Stimulated activated CD8-positive, alpha-beta memory T cell treated with anti-CD3 and anti-CD28 coated beads, Interleukin-2, amount 100 ng/mL, for 1 hour (primary cell): ENCODE data around the gene PPDPF.

Source experiments
- DNase-seq, 2 donors: peaks; one replicate each; pipeline ENCODE4 v3.0.0-alpha.2; 2020; ENCODE audit warnings: low read depth in 2 of 2

PPDPF gene

DNA sequence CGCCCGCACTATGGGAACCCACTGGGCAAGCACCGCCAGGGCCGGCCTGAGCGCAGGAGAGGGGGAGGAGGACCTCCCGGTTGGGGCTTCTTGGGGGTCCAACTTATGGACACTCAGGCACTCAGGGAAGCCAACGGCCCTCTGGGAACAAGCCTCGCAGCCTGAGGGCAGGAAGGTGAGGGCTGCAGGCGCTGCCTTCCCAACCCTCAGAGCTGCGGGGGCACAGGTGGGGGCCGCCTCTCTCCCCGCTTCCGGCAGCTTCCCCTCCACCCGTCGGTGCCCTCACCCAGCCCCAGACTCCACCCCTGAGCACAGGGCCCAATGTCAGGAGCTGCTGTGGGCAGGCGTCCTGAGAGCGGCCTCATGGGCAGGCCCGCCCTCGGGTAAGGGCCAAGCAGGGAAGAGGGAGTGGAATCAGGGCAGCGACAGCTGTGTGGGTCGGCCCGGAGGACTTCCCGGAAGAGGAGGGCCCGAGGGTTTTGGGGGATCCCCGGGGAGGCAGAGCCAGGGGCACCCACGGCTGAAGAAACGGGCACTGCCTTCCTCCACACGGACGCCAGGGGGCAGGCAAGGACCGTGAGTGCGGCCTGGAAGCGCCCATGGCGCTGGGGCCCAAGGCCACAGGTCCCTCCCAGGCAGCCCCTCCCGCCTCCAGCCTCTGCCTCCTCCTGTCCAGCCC, 17.1 kb downstream of the PPDPF start:
- DNase-seq, result peak; percentile 79 to 84

DNA sequence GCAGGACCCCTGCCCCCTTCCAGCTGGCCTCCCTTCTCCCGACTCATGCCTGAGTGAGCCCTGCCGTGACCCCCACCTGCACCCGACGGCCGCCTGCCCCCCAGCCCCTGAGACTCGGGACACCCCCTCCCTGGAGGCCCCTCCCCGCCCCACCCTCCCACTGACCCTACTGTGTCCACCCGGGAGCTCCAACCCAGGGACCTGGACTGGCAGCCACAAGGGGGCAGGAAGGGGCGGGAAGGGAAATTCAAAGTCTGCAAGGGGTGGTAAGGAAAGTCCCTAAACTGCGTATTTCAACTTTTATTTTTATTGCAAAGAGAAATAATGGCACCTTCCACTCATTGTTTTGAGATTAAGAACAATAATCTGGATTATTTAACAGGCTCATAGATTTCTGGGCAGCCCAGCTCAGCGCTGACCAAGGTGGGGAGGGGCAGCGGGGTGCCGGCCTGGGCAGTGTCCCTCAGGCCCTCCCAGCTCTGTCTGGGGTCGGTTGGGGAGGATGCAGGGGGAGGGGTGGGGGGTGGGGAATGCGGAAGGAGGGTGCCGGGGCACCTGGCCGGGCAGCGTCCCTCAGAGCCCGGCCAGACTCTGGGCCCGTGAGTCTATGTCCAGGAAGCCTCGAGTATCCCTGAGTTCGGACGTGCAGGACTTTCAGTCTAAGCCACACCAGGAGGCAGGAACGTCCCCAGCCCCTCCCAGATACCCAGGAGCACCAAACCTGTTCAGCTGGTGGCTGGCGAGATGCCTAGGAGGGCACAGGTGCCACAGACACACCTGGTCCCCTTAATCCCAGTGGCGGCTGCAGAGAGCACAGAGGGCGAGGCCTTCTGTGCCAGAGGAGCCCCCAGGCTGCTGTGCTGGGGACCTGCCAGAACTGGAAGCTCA, 17.9 kb downstream of the PPDPF start:
- no peak for DNase-seq

DNA sequence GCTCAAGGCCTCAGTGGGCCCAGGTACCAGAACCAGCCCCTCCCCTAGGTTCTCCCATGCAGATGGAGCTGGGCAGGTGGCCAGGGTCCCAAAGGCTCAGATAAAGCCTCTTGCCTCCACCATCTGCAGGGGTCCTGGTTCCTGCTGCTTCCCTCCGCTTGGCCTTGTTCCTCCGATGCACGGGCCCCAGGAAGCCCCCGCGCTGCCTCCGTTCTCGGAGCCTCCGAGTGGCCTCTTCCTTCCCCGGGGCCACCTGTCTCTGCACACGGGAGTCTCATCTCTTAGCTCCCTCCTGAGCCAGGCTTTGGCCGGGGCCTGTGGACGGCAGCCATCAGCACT, 18.5 kb downstream of the PPDPF start:
- no peak for DNase-seq

DNA sequence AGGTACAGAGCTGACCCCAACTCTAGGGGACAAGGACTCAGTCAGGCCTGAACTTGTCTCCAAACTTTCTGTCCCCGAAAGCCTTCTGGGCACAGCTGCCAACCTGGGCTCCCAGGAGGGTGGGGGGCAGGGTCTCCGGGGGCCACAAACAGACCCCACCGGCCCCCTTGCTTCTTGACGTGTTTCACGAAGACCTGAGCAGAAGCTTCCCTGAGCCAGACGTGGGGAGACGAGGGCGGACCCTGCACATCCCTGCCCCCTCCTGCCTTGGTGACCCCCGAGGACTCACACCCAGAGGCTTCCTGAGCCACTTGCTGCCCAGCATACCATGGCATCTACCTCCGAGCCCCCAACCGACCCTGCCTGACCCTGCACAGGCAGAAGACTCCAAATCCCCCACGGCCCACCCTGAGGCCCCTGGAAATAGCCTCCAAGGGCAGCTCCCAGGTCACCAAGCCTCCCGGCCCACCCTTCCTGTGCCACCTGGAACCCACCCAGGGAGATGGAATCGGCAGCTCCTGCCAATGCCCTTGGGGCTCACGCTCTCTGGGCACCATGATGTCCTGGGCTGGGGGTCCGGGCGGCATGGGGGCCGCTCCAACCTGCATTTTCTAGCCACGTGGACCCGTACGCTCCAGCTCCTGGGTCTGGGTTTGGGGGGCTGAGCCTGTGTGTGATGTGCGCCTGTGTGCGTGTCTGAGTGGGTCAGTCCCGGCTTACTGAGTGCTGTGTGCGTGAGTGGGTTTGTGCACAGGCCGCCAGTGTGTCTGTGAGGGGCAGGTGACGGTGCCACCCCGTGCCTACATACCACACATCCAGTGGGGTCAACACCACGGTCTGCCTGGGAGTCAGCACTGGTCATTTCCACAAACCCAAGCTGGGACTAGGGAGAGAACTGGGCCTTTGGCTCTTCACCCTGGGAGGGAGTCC, 19.1 kb downstream of the PPDPF start:
- DNase-seq, result no peak

DNA sequence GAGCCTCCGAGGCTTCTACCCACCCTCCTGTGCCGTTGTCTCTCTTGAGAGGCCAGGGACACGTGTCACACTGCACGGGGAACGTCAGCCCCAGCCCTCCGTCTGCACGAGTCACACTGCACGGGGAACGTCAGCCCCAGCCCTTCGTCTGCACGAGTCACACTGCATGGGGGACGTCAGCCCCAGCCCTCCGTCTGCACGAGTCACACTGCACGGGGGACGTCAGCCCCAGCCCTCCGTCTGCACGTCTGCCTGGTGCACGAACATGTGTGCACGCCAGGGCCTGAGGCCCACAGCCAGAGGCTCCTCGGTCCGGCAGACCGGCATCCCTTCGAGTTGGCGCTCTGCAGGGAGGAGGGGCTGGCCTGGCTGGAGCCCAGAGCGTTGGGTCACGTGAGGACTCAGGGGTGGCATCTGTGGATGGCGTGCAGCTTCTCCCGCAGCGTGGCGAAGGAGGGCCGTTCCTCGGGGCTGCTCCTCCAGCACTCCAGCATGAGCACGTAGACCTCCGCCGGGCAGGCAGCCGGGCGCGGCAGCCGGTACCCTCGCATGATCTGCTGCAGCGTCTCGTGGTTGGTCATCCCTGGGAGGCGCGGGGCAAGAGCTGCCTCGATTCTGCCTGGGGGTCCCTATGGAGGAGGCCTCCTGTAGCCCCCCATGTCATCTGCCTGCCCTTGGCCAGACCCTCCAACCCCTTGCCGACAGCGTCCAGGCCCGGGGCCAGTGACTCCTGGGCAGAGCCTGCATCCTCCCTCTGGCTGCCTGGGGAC, 20.0 kb downstream of the PPDPF start:
- DNase-seq, result no peak

GRCh38 chr20:63541371-63541770, 20.8 kb downstream of the PPDPF start:
- no peak for DNase-seq

- no peak for DNase-seq
Observed at GRCh38 chr20:63542031-63542559, 21.5 kb downstream of the PPDPF start.

DNA sequence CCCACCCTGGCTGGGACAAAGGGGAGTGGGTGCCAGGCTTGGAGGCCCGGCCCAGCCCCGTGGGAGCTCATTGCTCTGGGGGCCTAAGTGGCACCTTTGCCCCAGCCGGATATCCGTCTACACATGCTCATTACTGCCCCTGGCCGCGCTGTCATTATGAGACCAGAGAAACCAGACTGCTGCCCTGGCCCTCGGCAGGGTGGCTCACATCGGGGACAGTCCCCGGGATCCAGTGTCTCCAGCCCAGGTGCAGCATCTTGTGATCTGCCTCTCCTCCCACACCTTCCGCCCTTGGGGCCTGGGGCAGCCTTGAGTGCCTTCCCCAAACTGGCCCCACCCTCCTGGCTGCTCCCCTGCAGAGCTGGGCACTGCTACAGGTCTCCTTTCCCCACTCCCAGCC, 22.1 kb downstream of the PPDPF start:
- DNase-seq, result no peak

- DNase-seq, result no peak
Observed at GRCh38 chr20:63543131-63543530, 22.6 kb downstream of the PPDPF start.

GRCh38 chr20:63543733-63544132, 23.2 kb downstream of the PPDPF start:
- no peak for DNase-seq

DNA sequence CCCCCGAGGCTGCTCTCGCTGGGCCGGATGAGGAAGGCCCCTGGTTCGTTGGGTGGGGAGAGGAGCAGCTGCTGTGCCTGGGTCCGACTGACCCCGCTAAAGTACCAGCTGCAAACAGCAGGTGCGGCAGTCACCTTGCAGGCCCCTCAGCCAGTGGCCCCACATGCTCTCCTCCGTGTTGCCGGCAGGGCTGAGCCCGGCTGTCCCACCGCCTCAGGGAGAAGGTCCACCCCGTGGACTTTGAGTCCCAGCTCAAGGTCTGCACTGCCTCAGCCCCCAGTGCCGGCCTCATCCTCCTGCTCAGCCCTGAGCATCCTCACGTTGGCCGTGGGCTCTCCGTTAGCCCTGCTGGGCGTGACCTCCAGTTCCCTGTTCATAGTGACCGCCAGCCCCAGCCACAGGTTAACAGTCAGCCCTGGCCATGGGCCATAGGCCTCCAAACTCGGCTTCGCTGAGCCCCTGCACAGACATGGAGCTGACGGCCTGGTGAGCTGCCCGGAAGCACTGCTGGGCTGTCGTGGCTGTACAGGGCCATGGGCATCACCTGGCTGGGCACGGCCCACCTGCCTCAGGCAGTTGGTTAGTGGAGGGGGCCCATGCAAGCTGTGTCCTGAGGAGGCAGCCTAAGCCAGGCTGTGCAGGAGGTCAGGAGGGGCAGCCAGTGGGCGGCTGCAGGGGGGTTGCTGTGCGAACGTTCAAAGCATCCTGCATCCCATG, 23.8 kb downstream of the PPDPF start:
- no peak for DNase-seq

GRCh38 chr20:63544958-63545516, 24.5 kb downstream of the PPDPF start:
- DNase-seq, result no peak

GRCh38 chr20:63545814-63546213, 25.2 kb downstream of the PPDPF start:
- no peak for DNase-seq

DNA sequence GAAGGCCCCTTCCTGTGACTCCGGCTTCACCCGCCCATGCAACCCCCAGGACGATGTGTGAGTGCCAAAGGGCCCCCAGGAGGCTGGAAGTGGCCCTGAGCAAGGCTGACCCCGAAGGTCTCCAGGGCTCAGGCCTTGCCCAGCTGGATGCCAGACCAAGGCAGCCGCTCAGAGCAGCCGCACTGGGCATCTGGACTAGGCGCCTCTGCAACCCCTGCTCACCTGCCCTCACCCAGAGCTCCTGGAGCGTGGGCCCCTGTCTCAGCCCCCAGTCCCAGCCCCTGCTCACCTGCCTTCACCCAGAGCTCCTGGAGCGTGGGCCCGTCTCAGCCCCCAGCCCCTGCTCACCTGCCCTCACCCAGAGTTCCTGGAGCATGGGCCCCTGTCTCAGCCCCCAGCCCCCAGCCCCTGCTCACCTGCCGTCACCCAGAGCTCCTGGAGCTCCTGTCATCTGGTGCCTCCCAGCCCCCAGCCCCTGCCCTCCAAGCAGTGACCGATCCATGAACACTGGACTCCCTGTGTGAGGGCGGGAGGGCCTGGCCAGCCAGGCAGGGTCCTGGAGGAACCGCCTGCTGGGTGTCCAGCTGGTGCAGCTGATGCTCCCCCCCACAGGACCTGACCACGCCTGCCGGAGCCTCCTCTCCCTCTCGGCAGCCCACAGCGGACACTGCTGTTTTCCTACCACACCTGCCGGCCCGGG, 25.8 kb downstream of the PPDPF start:
- no peak for DNase-seq

DNA sequence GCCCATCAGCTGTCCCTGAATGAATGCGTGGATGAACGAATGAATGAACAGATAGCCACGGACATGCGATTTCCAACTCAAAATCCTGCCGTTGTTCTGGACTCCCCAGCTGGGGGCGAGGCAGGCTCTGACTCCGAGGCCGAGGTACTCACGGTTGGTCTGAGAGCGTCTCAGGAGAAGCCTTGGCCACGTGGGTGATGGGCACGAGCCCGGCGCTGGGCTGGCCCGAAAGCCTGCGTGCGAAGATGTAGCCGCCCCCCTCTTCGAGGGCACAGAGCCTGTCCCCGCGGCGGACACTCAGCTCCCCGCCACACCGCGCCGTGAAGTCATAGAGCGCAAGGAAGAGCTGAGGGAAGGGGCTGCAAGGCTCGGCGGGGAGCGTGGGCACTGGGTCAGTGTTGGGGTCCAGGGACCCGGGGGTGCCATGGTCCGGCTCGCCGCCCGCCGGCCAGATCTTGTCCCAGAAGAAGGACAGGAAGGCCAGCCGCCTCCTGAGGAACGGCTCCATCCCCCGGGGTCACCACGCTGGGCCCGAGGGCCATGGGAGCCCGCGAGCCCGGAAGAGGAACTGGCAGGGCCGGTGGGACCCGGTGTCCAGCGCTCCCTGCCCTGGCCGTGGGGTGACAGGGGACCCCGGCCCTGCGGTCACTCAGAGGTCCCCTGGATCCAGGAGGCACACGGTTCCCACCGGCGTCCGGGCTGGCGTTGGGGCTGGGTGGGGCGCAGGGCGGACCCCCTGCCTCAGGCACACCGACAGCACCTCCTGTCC, 26.6 kb downstream of the PPDPF start:
- DNase-seq, result no peak

DNA sequence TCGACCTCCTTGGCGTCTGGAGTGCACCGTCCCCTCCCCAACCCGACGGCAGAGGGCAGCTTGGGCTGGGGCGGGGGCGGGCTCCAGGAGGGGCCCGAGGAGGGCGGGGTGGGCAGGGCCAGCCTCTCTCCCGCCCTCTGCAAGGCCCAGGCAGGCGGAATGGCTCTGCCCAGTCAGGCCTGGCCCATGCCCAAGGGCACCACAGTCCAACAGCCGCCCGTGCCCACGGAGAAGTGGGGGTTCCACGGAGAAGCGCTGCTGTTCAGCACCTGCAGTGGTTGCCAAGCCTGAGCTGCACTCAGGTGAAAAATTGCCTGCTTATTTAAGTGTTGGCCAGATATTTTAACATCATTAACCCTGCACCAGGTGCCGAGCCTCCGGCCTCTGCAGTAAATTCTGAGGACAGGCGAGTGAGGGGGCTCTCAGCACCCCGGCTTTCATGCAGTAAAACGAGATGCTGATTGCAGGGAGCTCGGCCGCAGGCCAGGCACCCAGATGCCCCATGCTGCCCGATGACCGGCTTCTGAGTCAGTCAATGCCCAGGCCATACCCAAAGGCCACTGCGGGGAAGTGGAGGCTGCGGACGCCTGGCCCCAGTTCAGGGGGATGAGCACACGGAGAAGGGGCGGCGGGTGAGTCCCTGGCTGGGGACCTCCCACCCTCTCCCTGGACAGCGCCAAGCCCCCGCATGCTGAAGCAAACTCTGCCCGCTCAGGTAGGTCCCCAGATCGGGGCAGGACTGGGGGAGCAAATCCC, 27.3 kb downstream of the PPDPF start, which contains the start of gene SRMS:
Gene SRMS (minus strand): TSS at position 25 of the 756 bp plus-strand sequence. CDS start 286 bp downstream, outside the sequence.
- DNase-seq, result no peak

DNA sequence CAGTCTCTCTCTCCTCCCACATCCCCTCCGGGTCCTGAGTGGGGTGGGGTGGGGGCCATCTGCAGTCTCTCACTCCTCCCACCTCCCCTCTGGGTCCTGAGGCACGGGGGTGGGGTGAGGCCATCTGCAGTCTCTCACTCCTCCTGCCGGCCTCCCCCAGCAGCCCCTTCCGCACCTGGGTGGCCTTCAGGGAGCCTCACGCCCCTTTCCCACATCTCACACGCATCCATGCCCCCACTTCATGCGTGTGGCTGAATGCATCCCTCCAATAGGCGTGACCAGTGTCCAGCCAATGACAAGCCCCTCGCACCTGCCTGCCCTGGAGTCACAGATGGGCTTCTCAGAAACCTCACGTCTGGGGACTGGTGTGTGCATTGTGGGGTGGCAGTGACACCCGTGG, 28.0 kb downstream of the PPDPF start:
- DNase-seq, result no peak

DNA sequence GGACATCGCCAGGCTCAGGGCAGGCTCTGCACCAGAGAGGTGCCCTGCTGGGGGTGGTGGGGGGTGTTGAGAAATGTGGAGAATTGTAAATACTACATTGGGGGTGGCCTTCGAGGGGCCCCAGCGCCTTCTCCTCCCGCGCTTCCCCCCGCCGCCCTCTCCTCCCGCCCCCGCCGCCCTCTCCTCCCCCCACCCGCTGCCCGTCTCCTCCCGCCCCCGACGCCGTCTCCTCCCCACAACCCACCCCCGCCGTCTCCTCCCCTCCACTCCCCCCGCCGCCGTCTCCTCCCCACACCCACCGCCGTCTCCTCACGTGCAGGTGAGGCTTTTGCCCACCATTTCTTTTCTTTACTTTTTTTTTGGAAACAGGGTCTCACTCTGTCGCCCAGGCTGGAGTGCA, 28.5 kb downstream of the PPDPF start:
- no peak for DNase-seq
